ENCODE results near the gene C2orf92.
"Not testable (repeated sequence)": the region's sequence is repeated elsewhere in the genome, so short reads cannot be mapped to it uniquely, and the experiment has no call there.

C2orf92 gene

DNA sequence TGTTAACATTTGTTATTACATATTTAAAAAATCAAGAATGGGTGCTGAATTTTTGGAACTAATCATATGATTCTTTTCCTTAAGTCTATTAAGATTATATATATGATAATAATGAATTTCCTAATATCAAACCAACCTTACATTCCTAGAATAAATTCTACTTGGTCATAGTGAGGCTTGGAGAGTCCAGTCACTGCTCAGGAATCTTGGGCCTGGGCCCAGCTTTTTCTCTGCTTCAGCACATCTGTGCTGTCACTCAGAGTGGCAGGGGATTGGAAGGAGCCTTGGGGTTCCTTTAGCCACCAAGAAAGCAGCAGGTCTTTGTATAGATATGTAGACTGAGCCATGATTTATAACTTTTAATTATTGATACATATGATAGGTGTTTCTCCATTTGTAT lies 24.0 kb downstream of the C2orf92 start:
- DNase-seq (ENCODE audit: low spot score): peak; percentile 51

DNA sequence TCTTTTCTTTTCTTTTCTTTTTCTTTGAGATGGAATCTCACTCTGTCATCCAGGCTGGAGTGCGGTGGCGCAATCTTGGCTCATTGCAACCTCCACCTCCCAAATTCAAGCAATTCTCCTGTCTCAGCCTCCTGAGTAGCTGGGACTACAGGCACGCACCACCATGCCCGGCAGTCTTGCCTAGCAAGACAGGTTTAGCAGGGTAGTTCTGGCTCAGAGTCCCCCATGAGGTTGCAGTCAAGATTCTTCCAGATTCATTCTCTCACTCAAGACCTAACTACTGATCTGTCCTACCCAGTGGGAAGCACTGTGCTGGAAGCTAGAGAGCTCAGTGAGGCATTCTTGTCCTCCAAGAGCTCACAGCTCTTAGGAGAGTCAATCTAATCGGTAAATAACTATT lies 26.2 kb downstream of the C2orf92 start:
- DNase-seq (ENCODE audit: low spot score): no peak

DNA sequence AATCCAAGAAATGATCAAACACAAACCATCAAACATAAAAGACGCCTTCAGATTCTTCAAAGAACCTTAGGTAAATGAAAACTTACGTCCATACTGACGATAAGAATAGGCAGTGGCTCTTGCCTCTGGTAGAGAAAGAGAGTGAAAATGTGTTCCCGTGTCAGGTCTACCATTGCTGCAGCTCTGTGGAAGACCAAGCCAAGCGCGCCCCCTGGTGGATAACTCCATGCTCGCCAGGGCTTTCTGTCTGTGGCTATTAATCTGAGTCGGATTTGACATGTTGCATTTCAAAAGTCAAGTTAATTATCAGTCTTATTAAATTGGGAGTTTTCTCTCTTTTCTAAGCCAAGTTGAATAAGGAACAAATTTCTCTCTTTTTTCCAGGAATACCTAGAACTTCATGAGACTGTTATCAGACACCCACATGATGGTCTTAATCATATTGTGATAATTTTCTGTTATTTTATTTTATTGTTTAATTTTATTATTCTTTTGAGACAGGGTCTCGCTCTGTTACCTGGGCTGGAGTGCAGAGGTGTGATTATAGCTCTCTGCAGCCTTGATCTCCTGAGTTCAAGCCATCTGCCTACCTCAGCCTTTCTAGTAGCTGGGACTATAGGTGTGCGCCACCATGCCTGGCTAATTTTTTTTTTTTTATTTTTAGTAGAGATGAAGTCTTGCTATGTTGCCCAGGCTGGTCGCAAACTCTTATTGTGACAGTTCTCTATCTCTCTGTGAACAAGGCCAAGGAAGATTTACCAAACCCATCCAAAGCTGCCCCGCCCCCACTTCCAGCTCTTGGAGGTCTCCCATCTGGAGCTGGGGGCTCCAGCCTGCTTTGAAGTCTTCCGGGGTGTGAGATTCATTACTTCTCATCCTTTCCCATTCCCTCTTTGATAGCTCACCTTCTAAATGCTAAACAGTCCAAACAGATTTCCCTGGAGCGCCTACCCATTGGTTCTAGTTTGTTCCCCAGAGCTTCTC lies 28.0 kb downstream of the C2orf92 start:
- peak; percentile 76 for DNase-seq (ENCODE audit: low spot score)

DNA sequence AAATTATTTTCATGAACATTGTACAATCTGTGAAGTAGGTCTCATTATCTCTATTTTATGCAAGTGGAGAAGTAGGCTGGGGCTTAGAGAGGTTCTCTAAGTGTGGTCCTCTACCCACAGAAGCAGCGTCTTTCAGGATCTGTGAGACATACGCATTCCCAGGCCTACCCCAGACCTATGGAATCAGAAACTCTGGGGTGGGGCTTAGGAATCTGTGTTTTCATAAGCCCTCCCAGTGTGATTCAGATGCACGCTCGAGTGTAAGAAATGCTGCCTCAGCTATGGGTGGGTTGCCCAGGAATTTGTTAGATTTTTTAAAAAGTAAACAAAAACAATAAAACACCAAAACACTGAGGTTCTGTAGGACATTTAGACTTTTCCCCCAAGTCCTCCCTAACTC lies 29.0 kb downstream of the C2orf92 start:
- DNase-seq (ENCODE audit: low spot score): no peak

DNA sequence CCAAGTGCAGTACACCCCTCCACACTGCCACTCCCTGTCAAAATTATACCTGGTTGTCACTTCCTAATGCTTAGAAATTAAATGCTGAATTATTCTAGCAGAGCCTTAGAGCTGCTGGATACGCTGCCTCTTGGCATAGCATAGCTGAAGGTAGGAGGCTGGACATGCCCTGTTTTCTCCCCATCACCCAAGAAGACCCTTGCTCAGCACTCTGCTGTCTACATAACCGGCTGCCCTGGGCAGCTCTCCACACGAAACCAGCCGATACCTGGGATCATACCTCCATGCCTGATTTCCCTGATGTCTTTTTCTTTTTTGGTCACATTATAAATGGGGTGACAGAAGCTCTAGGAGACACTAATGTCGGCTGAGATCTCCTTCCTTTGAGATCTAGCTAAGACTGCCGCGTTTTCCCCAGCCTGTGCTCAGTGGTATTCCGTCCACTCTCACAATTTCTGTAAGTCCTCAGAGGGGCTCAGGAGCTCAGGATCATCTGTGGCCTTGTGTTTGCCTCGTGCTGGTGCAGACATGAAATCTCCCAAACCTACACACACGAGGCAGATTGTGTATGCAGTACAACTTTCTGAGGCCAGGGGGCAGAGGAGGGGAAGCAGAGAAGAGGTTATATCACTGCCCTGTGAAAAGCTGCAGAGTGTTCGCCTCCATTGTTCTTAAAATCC lies 30.4 kb downstream of the C2orf92 start:
- DNase-seq (ENCODE audit: low spot score): peak; percentile 53

DNA sequence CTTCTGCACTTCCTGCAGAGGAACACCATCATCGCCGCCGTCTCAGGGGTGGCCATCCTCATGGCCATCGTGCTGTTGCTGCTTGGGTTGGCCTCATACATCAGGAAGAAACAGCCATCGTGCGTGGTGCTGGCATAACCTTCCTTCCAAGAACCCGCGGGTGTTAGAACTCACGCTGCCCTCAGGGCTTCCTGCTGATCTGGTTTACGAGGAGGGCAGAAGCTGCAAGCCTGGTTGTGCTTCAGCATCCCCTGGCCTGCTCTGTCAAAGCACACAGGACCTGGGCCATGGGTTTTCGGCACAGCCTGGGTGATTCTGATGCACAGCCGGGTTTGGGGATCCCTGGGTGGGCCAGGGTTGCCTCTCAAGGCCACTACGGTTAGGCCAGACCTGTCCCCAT lies 31.7 kb downstream of the C2orf92 start:
- DNase-seq (ENCODE audit: low spot score): no peak

DNA sequence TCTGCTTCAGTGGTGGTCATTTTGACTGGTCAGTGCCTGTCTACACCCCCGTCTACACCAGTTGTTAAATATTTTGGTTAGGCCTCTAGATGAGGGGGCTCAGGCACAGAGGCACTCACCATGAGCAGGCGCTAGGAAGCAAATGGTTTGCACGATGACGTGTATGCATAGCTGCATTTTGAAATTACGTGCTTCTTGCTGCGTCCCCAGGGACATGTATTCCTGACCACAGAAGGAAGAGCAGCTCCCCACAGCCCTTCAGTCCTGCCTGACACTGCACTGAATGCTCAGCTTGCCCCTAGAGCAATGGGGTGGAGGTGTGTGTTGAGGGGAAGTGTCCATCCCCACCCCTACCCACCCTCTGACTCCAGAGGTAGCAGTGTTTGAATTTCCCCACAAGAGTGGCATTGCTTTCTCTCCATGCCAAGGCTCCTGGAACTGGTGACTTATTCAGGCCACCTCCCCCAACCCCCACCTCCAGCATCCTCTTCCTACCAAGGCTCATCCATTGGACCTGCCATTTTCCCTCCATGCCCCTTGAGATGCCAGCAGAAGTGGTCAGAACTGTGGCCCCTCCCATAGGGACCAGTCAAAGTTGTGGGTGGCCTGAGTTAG lies 32.4 kb downstream of the C2orf92 start:
- no peak for DNase-seq (ENCODE audit: low spot score)

DNA sequence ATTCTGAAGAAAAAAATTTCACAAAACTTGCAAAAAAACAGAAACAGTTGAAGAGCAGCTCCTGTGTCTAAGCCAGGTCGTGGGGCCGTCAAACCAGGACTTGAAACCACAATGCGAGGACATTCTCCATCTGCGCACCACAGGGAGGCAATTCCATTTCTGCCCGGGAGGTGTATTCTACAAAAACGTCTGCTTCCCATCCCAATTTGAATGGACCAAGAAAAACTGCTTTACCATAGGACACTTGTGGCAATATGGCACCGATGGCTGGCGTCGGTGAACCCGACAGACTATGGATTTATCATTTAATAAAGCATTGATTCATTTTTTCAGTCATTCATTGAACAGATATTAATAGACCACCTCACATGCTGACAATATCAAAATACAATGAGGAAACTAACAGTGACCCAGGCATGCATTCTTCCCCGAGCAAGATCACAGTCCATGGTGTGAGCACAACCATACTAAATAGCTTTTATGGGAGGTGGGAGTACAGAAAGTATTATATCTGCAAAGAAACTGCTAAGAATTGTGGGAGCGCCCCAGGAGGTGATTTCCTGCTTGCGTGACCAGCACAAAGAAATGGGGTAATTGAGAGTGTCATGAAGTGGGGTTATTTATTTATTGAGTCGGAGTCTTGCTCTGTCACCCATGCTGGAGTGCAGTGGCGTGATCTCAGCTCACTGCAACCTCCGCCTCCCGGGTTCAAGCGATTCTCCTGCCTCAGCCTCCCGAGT lies 33.4 kb downstream of the C2orf92 start:
- no peak for DNase-seq (ENCODE audit: low spot score)

DNA sequence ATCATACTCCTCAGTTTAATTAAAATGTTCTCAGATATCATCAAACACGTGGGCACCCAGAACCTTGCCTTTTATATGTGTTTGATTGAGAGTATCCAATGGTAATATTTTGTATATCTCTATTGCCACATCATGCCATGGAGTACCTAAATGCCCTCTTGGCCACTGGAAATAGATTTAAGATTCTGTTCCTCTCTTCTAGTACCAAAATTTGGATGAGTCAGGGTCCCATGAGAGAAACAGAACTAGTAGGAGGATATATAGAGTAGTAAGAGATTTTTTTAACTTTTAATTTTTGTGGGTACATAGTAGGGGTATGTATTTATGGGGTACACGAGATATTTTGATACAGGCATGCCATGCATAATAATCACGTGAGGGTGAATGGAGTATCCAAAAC lies 34.2 kb downstream of the C2orf92 start:
- no peak for DNase-seq (ENCODE audit: low spot score)

DNA sequence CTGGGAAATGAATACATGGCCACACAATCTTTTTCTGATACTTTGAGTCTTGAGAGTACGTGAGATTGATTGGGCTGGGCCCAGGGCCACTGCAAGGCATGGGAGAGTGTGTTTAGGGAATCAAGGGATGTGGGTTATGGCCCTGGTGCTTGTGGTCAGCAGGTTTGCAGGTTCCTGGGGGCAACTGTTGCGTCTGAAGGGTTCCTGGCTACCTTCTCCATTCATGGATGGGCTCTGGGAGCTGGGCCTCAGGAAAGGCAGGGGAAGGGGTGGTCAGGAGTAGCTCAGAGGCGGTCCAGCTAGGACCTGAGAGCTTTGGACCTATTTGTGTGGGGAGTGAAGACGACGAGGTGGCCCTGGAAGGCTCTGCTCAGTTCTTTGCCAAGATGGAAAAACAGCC lies 35.5 kb downstream of the C2orf92 start:
- DNase-seq (ENCODE audit: low spot score): no peak

DNA sequence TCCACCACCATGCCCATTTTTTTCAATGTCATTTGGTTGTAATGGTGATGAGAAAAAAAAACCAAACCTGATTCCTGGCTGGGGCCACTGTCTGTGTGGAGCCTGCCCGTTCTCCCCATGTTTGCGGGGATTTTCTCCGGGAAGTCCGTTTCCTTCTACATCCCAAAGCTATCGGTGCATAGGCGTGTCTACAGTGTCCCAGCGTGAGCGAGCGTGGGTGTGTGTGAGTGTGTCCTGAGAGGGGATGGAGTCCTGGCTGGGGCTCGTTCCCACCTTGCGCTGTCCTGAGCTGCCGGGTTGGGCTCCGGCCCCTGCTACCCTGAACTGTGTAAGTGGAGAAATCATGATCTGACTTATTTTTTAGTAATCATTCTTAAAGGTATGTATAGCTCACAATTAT lies 36.6 kb downstream of the C2orf92 start:
- no peak for DNase-seq (ENCODE audit: low spot score)

DNA sequence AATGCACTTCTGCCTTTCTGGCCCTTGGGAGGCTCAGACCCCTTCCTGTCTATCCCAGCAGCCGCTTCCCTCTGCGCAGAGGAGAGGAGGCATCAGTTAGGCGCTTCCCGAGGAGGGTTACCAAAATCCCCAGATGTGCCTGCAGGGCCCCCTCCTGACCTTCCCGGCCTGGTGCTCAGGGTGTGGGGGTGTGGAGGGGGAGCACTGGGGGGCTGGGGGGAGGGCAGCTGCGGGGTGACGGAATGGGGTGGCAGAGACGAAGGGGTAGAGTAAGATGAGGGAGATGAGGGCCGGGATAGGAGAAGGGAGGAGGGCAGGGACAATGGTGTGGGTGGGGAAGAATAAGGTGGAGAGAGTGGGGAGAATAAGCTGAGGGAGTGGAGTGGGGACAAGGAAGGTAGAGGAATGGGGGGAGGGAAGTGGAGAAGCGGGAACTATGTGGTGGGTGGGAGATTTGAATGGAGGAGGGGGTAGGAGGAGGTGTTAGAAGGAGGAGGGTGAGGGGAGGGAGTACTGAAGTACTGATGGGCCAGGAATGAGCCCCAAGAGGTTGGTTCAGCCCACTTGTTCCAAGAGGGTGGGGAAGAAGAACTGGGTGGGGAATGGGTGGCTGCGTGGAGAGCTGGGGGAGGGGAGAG lies 37.3 kb downstream of the C2orf92 start:
- DNase-seq (ENCODE audit: low spot score): no peak

DNA sequence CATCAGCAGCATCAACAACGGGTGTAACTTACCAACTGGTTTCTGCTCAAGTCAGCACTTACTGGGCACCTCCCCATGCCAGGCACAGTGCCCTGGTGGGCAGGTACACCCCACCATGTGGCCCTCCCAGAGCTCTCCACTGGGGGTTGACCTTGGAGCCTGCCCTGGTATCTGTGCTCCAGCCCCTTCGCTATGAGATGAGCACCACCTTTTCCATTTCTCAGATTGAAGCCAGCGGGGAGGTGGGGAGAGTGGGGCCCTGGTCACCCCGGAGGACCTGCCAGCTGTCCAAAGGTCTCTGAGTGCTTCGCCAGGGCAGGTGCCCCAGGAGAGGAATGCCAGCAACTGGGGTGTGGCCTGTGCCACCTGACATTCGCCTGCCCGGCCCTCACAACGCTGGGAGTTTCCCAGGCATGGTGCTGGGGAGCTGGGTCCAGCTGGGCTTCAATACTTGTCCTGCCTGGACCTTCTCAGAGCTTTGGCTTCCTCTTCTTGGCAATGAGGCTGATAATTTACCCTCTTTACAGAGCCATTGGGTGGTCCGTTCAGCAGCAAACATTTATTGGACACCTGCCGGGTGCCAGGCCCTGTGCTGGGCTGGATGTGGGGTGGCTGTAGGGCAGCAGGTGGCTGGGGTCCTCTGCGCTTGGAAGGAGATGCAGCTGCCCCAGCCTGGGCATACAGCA lies 38.0 kb downstream of the C2orf92 start:
- DNase-seq (ENCODE audit: low spot score): no peak

DNA sequence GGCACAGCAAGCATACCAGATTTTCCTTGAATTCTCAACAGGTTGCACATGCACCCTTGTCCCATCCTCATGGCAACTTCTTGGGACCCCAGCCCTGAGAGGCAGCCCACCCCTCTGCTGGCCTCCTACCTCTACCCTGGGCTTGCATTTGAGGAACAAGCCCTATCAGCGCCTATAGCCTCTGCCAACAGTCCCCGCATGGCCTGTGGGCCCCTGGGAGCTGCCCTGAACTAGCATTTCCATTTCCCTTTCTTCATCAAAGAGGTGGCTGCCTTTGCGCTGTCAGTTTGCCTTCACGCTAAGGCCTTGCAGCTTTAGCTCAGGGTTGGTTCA lies 38.5 kb downstream of the C2orf92 start:
- DNase-seq (ENCODE audit: low spot score): no peak

DNA sequence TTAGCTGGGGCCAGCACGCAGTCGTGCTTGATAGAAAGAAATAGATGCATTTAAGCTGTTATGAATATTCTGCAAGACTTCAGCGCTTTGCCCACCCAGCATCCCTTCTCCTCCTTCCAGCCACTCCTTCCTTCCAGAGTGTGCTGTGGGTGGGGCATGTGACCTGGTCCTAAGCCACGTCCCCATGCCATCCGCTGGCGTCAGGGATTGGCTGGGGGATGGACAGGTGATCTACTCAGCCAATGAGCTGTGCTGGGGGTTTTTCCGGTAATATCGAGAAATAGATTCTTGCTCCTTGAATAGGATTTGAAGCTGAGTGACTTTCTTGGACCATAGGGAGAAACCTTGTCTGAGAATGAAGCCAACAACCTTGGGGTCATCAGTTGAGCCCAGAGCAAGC lies 39.1 kb downstream of the C2orf92 start:
- DNase-seq (ENCODE audit: low spot score): no peak

DNA sequence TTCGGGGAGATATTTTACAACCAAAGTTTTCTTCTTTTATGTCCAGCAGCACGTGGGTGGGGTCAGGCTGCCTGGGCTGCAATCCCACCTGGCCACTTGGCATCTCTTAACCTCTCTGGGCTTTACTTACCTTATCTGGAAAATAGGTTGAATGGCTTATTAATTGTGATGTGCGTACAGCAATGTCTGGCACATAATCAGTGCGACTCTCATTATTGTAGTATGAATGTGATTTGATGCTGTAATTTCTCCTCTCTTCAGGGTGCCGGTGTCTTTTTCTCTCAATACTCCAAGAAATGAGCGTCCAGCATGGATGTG lies 41.8 kb downstream of the C2orf92 start:
- no peak for DNase-seq (ENCODE audit: low spot score)

DNA sequence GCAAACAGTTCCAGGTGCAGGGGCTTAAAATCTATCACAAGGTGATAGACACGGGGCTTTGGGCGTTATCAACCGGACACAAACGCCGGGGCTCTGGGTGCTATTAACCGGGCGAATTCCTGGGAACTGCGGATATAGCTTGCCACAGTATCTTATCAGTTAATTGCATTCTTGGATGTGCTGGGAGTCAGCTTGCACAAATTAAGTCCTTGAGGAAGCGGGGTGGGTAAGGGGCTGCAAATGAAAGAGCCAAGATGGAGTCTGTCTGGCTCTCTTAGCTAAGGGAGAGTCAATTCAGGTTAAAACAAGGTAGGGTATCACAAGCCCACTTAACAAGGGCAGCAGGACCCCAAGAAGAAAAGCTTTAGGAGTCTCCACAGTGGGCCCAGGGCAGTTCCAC lies 42.7 kb downstream of the C2orf92 start:
- not testable (repeated sequence) for DNase-seq (ENCODE audit: low spot score)

DNA sequence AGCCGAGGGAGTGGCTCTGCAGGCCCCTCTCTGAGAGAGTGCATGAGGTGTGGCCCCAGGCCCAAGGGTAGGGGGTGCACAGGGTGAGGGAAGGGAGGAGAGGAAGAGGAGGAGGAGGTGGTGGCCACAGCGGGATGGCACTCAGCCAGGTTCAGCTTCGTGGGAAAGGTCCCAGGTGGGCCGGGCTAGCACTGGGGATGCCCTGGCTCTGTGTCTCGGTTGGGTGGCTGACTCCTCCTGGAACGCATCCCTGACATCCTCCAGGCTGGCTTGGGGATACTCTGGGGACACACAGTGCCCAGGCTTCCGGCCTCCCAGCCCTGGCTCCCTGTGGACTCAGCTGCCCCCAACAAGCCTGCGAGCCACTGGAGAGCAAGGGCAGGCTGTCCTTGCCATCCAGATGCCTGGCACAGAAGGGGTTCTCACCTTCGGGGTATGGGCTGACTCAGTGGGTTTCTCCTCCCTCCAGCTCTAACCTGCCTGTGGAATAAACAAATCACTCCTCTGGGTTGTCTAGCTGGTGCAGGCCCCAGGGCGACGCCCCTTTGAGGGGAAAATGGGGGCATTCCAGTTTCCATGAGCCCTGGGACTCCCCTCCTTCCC lies 43.3 kb downstream of the C2orf92 start:
- DNase-seq (ENCODE audit: low spot score): no peak

DNA sequence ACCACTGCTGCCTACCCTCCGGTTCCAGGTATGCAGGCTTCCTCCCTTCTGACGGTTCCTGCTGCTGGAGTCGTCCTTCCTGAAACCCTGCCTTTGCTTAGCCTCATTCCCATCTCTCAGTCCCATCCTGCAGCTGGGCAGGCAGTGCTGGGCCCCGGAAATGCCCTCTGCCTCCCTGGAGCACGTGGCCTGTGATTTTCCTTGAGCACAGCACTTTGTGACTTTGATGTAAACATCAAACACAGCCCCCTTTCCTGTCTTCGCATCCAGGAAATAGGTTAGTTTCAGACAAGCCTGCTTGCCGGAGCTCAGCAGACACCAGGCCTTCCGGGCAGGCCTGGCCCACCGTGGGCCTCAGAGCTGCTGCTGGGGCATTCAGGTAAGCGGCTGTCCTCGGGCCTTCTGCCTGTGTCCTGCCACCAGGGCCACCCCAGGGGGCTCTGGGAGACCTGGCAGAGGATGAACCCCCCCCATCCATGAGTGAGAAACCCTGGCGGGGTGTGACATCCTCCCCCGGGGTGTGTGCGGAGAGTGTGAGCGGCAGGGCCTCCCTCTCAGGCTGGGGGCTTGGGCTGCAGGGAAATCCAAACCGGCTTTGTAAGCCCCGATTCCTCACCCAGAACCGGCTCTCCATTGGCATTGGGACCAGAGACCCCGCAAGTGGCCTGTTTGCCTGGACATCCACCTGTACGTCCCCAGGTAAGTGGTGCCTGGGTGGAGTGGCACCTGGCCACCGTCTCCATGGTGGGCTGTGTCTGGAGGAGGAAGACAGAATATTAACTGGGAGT lies 44.0 kb downstream of the C2orf92 start, which contains the start of gene ZAP70:
ZAP70 (plus strand) TSS at position 281 of the 788 bp plus-strand sequence. CDS start 10,461 bp downstream, outside the sequence.
- DNase-seq (ENCODE audit: low spot score): no peak
